Body of pancreas (tissue), 4 donors: ENCODE data around the gene AKT3.

Experiments used
- POLR2A ChIP-seq, 3 donors: fragments of 450-650 bp; IDR thresholded peaks; one replicate each; pipeline ENCODE4 v1.6.1; 2016; ENCODE audit warnings: antibody characterized with exemption in 3 of 3, mild to moderate bottlenecking in 2 of 3
- TF ChIP-seq, protein P1 (sequence below), 7 experiments: fragments of 450-650 bp in 4 of 7; fragments of 200-600 bp in 3 of 7; sonication (generic) in 3 of 7; IDR thresholded peaks; one replicate each; pipeline ENCODE4 v1.5.1; 2016 to 2019; ENCODE audit warnings: antibody characterized with exemption in 7 of 7

GRCh38 chr1:243462929-243463697 is 386.9 kb downstream of the AKT3 start:
- TF ChIP-seq POLR2A (IDR thresholded peaks at IDR 0.05): no peak
- TF ChIP-seq, protein P1, sequence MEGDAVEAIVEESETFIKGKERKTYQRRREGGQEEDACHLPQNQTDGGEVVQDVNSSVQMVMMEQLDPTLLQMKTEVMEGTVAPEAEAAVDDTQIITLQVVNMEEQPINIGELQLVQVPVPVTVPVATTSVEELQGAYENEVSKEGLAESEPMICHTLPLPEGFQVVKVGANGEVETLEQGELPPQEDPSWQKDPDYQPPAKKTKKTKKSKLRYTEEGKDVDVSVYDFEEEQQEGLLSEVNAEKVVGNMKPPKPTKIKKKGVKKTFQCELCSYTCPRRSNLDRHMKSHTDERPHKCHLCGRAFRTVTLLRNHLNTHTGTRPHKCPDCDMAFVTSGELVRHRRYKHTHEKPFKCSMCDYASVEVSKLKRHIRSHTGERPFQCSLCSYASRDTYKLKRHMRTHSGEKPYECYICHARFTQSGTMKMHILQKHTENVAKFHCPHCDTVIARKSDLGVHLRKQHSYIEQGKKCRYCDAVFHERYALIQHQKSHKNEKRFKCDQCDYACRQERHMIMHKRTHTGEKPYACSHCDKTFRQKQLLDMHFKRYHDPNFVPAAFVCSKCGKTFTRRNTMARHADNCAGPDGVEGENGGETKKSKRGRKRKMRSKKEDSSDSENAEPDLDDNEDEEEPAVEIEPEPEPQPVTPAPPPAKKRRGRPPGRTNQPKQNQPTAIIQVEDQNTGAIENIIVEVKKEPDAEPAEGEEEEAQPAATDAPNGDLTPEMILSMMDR (IDR thresholded peaks at IDR 0.05): no peak
